BLaER1 treated with 17β-estradiol and CSF1 and Interleukin-3, amounts not matched to agents 10 nM and 100 nM (cell line): ENCODE results near the gene CPNE4.
"Not testable (repeated sequence)": the region's sequence is repeated elsewhere in the genome, so short reads cannot be mapped to it uniquely, and the experiment has no call there.

ENCODE experiments used
- H3K27ac ChIP-seq, 11 experiments: shearing (Covaris generic); formaldehyde crosslinking; 2 replicates each; pipeline ENCODE4 v1.8.1; 2022
- H3K27me3 ChIP-seq, 11 experiments: shearing (Covaris generic); formaldehyde crosslinking; 2 replicates each; pipeline ENCODE4 v1.8.1; 2022
- H3K36me3 ChIP-seq, 11 experiments: shearing (Covaris generic); formaldehyde crosslinking; 2 replicates each; pipeline ENCODE4 v1.8.1; 2022
- H3K4me1 ChIP-seq, 10 experiments: shearing (Covaris generic); formaldehyde crosslinking; 2 replicates each; pipeline ENCODE4 v1.8.1; 2022
- H3K4me2 ChIP-seq, 11 experiments: shearing (Covaris generic); formaldehyde crosslinking; 2 replicates each; pipeline ENCODE4 v1.8.1; 2022
- H3K4me3 ChIP-seq, 10 experiments: shearing (Covaris generic); formaldehyde crosslinking; 2 replicates each; pipeline ENCODE4 v1.8.1; 2022
- H3K9ac ChIP-seq, 11 experiments: shearing (Covaris generic); formaldehyde crosslinking; 2 replicates each; pipeline ENCODE4 v1.8.1; 2022
- H3K9me3 ChIP-seq, 11 experiments: shearing (Covaris generic); formaldehyde crosslinking; replicated peaks in 1 of 11; 2 replicates each; pipeline ENCODE4 v1.8.1; 2022
- H4K20me1 ChIP-seq, 11 experiments: shearing (Covaris generic); formaldehyde crosslinking; 2 replicates each; pipeline ENCODE4 v1.8.1; 2022
- Cebpa-rat ChIP-seq, 11 experiments: shearing (Covaris generic); IDR thresholded peaks; 2 replicates each; pipeline ENCODE4 v1.8.1; 2022

Gene CPNE4

DNA sequence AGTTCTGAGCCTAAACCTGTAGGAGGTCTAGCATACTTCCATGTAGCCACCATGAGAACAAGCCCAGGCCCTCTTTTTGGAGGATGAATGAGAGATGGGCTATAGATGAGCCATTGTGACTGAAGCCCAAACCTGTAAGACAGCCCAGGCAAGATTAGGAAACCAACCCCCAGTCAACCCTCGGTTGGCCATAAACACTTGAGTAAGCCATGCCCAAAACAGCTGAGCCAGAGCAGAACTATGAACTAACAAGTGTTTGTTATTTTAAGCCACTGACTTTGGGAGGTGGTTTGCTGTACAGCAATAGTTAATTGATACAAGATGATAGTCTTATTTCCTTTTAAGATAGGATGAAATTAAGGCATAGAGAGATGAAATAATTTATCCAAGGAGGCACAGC lies 12.4 kb upstream of the CPNE4 start:
- H4K20me1 ChIP-seq, result no peaks in the 10 kb centered on the region
- H3K9me3 ChIP-seq, result no peaks in the 10 kb centered on the region
- no peaks in the 10 kb centered on the region for H3K4me1 ChIP-seq
- H3K4me2 ChIP-seq, result no peak overlapping the region
- H3K4me3 ChIP-seq, result no peak overlapping the region
- no peaks in the 10 kb centered on the region for H3K27me3 ChIP-seq
- TF ChIP-seq Cebpa-rat (IDR thresholded peaks at IDR 0.05), result no peak
- no peaks in the 10 kb centered on the region for H3K36me3 ChIP-seq
- no peak overlapping the region for H3K9ac ChIP-seq
- no peak overlapping the region for H3K27ac ChIP-seq

DNA sequence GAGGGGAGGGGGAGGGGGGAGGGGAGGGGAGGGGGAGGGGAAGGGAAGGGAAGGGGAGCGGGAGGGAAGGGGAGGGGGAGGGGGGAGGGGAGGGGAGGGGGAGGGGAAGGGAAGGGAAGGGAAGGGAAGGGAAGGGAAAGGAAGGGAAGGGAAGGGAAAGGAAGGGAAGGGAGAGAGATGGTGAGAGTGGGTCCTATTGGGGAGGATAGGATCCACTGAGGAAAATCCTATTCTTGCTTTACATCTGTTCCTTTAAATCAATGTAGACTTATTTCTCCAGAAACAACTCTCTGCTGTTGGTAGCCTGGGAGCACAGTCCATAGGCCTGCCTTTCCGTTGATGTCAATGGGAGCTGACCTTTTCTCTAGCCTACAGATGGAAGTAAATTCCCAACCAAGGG lies 10.1 kb upstream of the CPNE4 start:
- not testable (repeated sequence) for H3K9ac ChIP-seq, H4K20me1 ChIP-seq, H3K9me3 ChIP-seq, H3K36me3 ChIP-seq, H3K27ac ChIP-seq, H3K27me3 ChIP-seq, H3K4me2 ChIP-seq, H3K4me1 ChIP-seq, H3K4me3 ChIP-seq

DNA sequence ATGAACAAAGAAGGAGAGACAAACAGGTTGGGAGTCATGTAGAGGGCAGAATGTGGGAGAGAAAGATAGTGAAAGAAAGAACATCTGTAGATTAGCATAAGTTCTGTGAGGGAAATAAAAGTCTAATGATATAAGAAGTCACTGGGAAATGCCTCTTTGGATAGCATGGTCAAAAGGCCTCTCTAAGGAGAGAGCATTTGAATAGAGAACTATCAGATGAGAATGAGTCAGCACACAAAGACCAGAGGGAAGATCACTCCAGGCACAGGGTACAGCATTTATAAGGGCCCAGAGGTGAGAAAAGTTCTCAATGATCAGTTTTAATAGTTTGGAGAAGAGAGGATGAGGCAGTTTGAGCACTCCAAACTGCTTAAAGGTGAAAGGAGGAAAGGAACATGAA lies 7.9 kb upstream of the CPNE4 start:
- no peak overlapping the region for H3K4me2 ChIP-seq
- H4K20me1 ChIP-seq, result no peaks in the 10 kb centered on the region; a peak in 1 of 22 replicates
- TF ChIP-seq Cebpa-rat (IDR thresholded peaks at IDR 0.05), result no peak
- no peak overlapping the region for H3K27ac ChIP-seq
- no peak overlapping the region for H3K9ac ChIP-seq
- H3K27me3 ChIP-seq, result no peaks in the 10 kb centered on the region
- no peak overlapping the region for H3K4me3 ChIP-seq
- no peaks in the 10 kb centered on the region for H3K36me3 ChIP-seq
- H3K4me1 ChIP-seq, result no peaks in the 10 kb centered on the region
- no peaks in the 10 kb centered on the region for H3K9me3 ChIP-seq

DNA sequence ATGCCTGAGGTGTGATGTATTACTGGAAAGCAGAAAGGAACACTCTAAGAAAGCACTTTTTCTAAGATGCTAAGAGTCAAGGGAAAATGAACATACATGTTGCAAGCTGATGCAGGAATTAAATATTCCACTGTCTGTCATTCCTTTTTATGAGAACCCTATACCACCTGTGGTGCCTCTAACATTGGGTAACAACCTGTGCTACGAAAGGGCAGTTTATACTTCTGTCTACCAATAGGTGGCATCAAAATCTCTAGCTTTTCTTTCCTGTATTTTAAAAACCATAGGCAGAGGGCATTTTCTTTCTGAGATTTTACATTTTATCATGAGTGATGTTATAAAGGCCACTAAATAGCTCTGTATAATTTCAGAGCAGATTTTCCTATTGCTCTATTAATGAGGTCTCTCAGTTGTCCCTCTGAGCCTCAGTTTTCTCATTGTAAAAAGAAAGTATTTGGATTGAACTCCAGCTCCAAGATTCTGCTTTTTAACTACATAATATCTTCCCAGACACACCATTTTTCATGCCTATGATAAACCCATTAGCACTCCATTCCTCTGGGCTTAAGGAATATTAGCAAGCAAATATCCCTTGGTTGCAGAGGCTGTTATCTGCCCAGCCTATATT lies 3.5 kb upstream of the CPNE4 start:
- 0 out of 22 replicates have a peak, but pooled peaks cover 0 to 5% (median 0%) of the 10 kb centered on the region in 11 experiments for H3K9me3 ChIP-seq
- TF ChIP-seq Cebpa-rat (IDR thresholded peaks at IDR 0.05), result no peak

DNA sequence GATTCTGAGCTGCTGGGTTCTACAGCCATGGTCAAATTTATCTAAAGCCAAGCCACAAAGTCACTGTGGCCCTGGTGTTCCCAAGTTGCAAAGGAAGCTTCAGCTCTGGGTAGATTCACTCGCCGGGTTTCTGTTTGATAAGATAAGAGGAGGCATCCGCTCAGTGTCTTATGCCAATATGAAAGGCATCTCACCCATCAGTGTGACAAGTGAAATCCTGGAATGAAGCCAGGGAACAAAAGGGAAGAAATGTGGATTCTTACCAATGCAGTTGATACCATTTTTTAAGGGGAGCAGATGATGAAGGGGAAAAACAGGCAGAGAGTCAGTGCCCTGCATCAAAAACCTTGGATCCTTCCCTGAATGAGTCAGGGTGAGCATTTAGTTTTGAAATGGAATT lies 2.8 kb upstream of the CPNE4 start:
- H4K20me1 ChIP-seq, result peaks cover 0 to 5% (median 0%) of the 10 kb centered on the region in 11 experiments; a peak in 3 of 22 replicates
- H3K4me1 ChIP-seq, result no peaks in the 10 kb centered on the region
- TF ChIP-seq Cebpa-rat (IDR thresholded peaks at IDR 0.05), result no peak
- H3K27ac ChIP-seq, result no peak overlapping the region
- no peak overlapping the region for H3K4me2 ChIP-seq
- 0 out of 22 replicates have a peak, but pooled peaks cover 0 to 5% (median 0%) of the 10 kb centered on the region in 11 experiments for H3K9me3 ChIP-seq
- no peaks in the 10 kb centered on the region for H3K36me3 ChIP-seq
- H3K4me3 ChIP-seq, result no peak overlapping the region
- no peak overlapping the region for H3K9ac ChIP-seq
- H3K27me3 ChIP-seq, result peaks cover 19 to 28% (median 25%) of the 10 kb centered on the region in 11 experiments

More for the DNA sequence above, 3.5 kb upstream of the CPNE4 start:
- Histone ChIP-seq H3K4me2 (no peak overlapping the region), H4K20me1 (peaks cover 0 to 5% (median 0%) of the 10 kb centered on the region in 11 experiments; a peak in 3 of 22 replicates), H3K27ac (no peak overlapping the region), H3K4me3 (no peak overlapping the region), H3K9ac (no peak overlapping the region), H3K4me1 (no peaks in the 10 kb centered on the region), H3K27me3 (peaks cover 18 to 21% (median 20%) of the 10 kb centered on the region in 11 experiments), H3K36me3 (no peaks in the 10 kb centered on the region)

DNA sequence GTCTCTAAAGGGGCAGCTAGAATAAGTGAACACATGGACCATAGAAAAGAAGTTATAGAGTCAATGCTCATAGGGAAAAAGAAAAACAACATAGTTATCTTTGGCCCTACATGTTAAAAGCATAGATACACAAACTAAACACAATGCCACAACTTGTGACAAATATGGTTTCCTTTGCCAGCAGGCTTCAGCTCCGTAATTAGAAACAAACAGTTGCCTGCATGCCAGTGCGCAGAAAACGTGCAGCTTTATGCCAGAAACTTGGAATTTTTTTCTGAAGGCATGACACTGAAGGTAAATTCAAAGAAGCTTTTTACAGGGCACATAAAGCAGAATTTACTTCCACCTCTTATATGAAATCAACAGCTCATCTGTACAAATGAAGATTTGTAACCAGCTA lies 2.2 kb upstream of the CPNE4 start:
- peaks cover 0 to 5% (median 0%) of the 10 kb centered on the region in 11 experiments; a peak in 3 of 22 replicates for H4K20me1 ChIP-seq
- no peak overlapping the region for H3K4me3 ChIP-seq
- H3K4me1 ChIP-seq, result no peaks in the 10 kb centered on the region
- H3K9ac ChIP-seq, result no peak overlapping the region
- H3K36me3 ChIP-seq, result no peaks in the 10 kb centered on the region
- H3K27me3 ChIP-seq, result peaks cover 19 to 30% (median 25%) of the 10 kb centered on the region in 11 experiments
- no peak overlapping the region for H3K4me2 ChIP-seq
- H3K9me3 ChIP-seq, result 0 out of 22 replicates have a peak, but pooled peaks cover 0 to 5% (median 0%) of the 10 kb centered on the region in 11 experiments
- TF ChIP-seq Cebpa-rat (IDR thresholded peaks at IDR 0.05), result no peak
- no peak overlapping the region for H3K27ac ChIP-seq

DNA sequence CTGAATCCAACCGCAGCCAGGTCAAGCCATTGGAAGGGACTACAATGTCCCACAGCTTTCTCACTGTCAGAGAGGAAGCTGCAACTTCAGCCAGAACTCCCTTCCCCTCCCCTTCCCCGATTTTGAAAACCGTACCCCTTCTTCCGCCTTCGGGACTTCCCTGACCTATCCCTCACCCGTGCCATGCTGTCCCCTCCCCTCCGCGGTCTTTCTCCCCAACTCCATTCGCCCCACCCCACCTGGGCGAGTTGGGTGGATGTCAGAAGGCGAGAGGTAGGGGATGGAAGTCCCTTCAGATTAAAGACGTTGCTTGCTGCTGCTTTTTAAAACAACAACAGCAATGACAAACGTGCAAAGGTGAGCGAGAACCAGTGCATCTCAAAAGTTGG lies 723 bp downstream of the CPNE4 start:
- H3K4me2 ChIP-seq, result peak overlapping the region in 1 of 11 experiments; percentile 50; a peak in 1 of 22 replicates

DNA sequence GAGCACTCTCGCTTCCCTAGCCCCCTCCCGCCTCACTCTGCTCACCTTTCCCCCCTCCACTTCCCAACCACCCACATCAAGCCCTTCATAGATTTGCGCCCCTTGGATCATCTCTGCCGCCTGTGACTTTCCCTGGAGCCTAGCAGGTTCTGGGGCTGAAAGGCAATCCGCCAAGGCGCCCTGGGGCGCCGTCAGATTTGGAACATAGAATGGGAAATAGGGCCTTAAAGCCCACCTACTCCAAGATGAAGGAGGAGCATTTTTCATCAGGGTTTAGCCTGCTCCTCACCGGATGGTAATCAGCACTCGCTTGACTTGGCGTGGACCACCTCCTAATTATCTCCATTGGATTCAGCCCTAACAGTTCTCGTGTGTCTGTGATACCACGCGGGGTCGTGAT lies 1.3 kb downstream of the CPNE4 start:
- no peak overlapping the region for H3K9ac ChIP-seq
- peaks cover 0 to 5% (median 0%) of the 10 kb centered on the region in 11 experiments; a peak in 2 of 22 replicates for H4K20me1 ChIP-seq
- 0 out of 22 replicates have a peak, but pooled peaks cover 0 to 5% (median 0%) of the 10 kb centered on the region in 11 experiments for H3K9me3 ChIP-seq
- H3K27ac ChIP-seq, result no peak overlapping the region
- H3K36me3 ChIP-seq, result no peaks in the 10 kb centered on the region
- H3K27me3 ChIP-seq, result peaks cover 19 to 30% (median 25%) of the 10 kb centered on the region in 11 experiments
- H3K4me1 ChIP-seq, result peaks cover 0 to 5% (median 0%) of the 10 kb centered on the region in 10 experiments; a peak in 1 of 20 replicates
- H3K4me3 ChIP-seq, result no peak overlapping the region
- no peak overlapping the region for H3K4me2 ChIP-seq
- no peak for TF ChIP-seq Cebpa-rat (IDR thresholded peaks at IDR 0.05)

More for the DNA sequence above, 723 bp downstream of the CPNE4 start:
- H3K36me3 ChIP-seq, result no peaks in the 10 kb centered on the region
- H3K9ac ChIP-seq, result no peak overlapping the region
- no peak overlapping the region for H3K4me3 ChIP-seq
- H3K27me3 ChIP-seq, result peaks cover 19 to 30% (median 25%) of the 10 kb centered on the region in 11 experiments
- H4K20me1 ChIP-seq, result peaks cover 0 to 5% (median 0%) of the 10 kb centered on the region in 11 experiments; a peak in 2 of 22 replicates
- no peak for TF ChIP-seq Cebpa-rat (IDR thresholded peaks at IDR 0.05)
- no peak overlapping the region for H3K27ac ChIP-seq
- H3K4me1 ChIP-seq, result peaks cover 0 to 4% (median 0%) of the 10 kb centered on the region in 10 experiments; a peak in 1 of 20 replicates
- H3K9me3 ChIP-seq, result 0 out of 22 replicates have a peak, but pooled peaks cover 0 to 5% (median 0%) of the 10 kb centered on the region in 11 experiments

DNA sequence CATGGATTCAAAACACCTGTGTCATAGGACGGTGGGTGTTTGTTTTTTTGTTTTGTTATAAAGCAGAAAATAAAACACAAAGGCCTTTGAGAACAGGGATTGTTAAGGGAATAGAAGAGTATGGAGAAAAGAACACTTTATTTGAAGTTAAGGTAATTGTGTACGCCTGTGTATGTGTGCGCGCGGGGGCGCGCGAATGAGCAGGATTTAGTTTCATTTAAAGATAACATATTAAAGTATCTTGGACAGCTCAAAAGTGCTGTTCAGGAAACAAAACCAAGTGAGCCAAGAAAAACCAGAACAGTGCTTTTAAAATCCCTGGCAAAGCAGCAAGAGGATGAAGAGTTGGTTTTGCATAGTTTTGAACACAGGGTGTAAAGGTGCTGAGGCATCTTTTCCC lies 1.9 kb downstream of the CPNE4 start:
- Histone ChIP-seq H4K20me1 (peaks cover 0 to 5% (median 0%) of the 10 kb centered on the region in 11 experiments; a peak in 2 of 22 replicates), H3K9ac (no peak overlapping the region), H3K4me1 (peaks cover 0 to 5% (median 0%) of the 10 kb centered on the region in 10 experiments; a peak in 1 of 20 replicates), H3K27ac (no peak overlapping the region), H3K4me2 (no peak overlapping the region), H3K4me3 (no peak overlapping the region), H3K27me3 (peaks cover 19 to 30% (median 25%) of the 10 kb centered on the region in 11 experiments), H3K36me3 (no peaks in the 10 kb centered on the region), H3K9me3 (0 out of 22 replicates have a peak, but pooled peaks cover 0 to 5% (median 0%) of the 10 kb centered on the region in 11 experiments)
- TF ChIP-seq Cebpa-rat (IDR thresholded peaks at IDR 0.05), result no peak
